DND-41 (cell line): ENCODE data around the gene RPL3.

ENCODE experiments used
- ATAC-seq: fragments of 200-7000 bp; cut with Tn5 transposase; 3 replicates; pipeline ENCODE4 v1.9.1; 2021; ENCODE audit warnings: low read depth; ENCODE audit not compliant: insufficient read depth
- DNase-seq: peaks from one replicate; pipeline ENCODE4 v3.0.0-alpha.2; 2020
- H2AFZ ChIP-seq: 2 replicates; pipeline ENCODE4 v1.6.0; 2012; ENCODE audit warnings: low read depth, low read length
- H3K27ac ChIP-seq: 2 replicates; pipeline ENCODE4 v1.5.1; 2012; ENCODE audit warnings: low read length, inconsistent platforms
- H3K27me3 ChIP-seq: fragments of 200-600 bp; sonication (generic); 2 replicates; pipeline ENCODE4 v1.6.0; 2012; ENCODE audit warnings: low read length, mild to moderate bottlenecking, inconsistent platforms; ENCODE audit not compliant: insufficient read depth, poor library complexity
- H3K36me3 ChIP-seq: 2 replicates; pipeline ENCODE4 v1.5.1; 2012; ENCODE audit warnings: low read length, inconsistent platforms; ENCODE audit not compliant: insufficient read depth
- H3K4me1 ChIP-seq: 2 replicates; pipeline ENCODE4 v1.5.1; 2012; ENCODE audit warnings: mild to moderate bottlenecking, low read length; ENCODE audit not compliant: insufficient read depth
- H3K4me2 ChIP-seq: 2 replicates; pipeline ENCODE4 v1.6.0; 2012; ENCODE audit warnings: mild to moderate bottlenecking, moderate library complexity, low read length, inconsistent platforms; ENCODE audit not compliant: insufficient read depth
- H3K4me3 ChIP-seq, 2 experiments: fragments of 200-600 bp in 1 of 2; shearing (Covaris generic) in 1 of 2; 2 replicates each; pipeline ENCODE4 v1.5.1; 2012 to 2016; ENCODE audit warnings: inconsistent platforms in 2 of 2, low read length in 2 of 2, mild to moderate bottlenecking in 2 of 2, low read depth in 1 of 2, moderate library complexity in 1 of 2
- H3K79me2 ChIP-seq: 2 replicates; pipeline ENCODE4 v1.6.0; 2012; ENCODE audit warnings: low read length, inconsistent platforms; ENCODE audit not compliant: insufficient read depth
- H3K9ac ChIP-seq: 2 replicates; pipeline ENCODE4 v1.6.0; 2012; ENCODE audit warnings: low read depth, mild to moderate bottlenecking, inconsistent platforms, low read length, moderate library complexity
- H3K9me3 ChIP-seq: 2 replicates; pipeline ENCODE4 v1.5.1; 2012; ENCODE audit warnings: low read length, moderate library complexity, mild to moderate bottlenecking, inconsistent platforms; ENCODE audit not compliant: insufficient read depth, severe bottlenecking
- H4K20me1 ChIP-seq: 2 replicates; pipeline ENCODE4 v1.6.0; 2012; ENCODE audit warnings: low read length; ENCODE audit not compliant: insufficient read depth
- CTCF ChIP-seq: IDR thresholded peaks from 2 replicates; pipeline ENCODE4 v1.5.1; 2012; ENCODE audit warnings: borderline replicate concordance, low read length, moderate library complexity, mild to moderate bottlenecking; ENCODE audit not compliant: poor library complexity, severe bottlenecking; ENCODE audit errors: extremely low read depth
- EZH2 ChIP-seq: IDR thresholded peaks from 3 replicates; pipeline ENCODE4 v1.6.1; 2012; ENCODE audit warnings: borderline replicate concordance, low read depth, mild to moderate bottlenecking, moderate library complexity, low read length, inconsistent platforms; ENCODE audit not compliant: severe bottlenecking

RPL3 gene

GRCh38 chr22:39352306-39352891, 33.0 kb upstream of the RPL3 start:
- no peak for ATAC-seq

GRCh38 chr22:39351689-39352214, 32.3 kb upstream of the RPL3 start:
- Histone ChIP-seq H3K27ac (no peak overlapping the region), H3K36me3 (no peaks in the 10 kb centered on the region), H3K4me2 (no peak overlapping the region), H3K27me3 (no peaks in the 10 kb centered on the region), H3K9ac (no peak overlapping the region), H3K9me3 (no peaks in the 10 kb centered on the region), H2AFZ (no peak overlapping the region), H3K4me1 (peaks cover 23% of the 10 kb centered on the region), H3K79me2 (peaks cover 2% of the 10 kb centered on the region), H4K20me1 (peaks cover 5% of the 10 kb centered on the region; the same call in 1 of the 2 replicates), H3K4me3 (no peak overlapping the region)
- ATAC-seq (no peak), DNase-seq (no peak)
- TF ChIP-seq EZH2 (no peak), CTCF (no peak)

More at GRCh38 chr22:39352306-39352891, 33.0 kb upstream of the RPL3 start:
- TF ChIP-seq CTCF (no peak), EZH2 (no peak)
- Histone ChIP-seq H3K4me1 (peaks cover 23% of the 10 kb centered on the region), H3K27ac (no peak overlapping the region), H3K4me3 (no peak overlapping the region), H3K4me2 (no peak overlapping the region), H4K20me1 (peaks cover 5% of the 10 kb centered on the region; the same call in 1 of the 2 replicates), H3K27me3 (no peaks in the 10 kb centered on the region), H3K36me3 (no peaks in the 10 kb centered on the region), H3K79me2 (peaks cover 2% of the 10 kb centered on the region), H3K9me3 (no peaks in the 10 kb centered on the region), H2AFZ (no peak overlapping the region), H3K9ac (no peak overlapping the region)
- no peak for DNase-seq

GRCh38 chr22:39350757-39351688, 31.6 kb upstream of the RPL3 start:
- peaks cover 23% of the 10 kb centered on the region for H3K4me1 ChIP-seq
- no peak for ATAC-seq
- H2AFZ ChIP-seq: no peak overlapping the region; the same call in 1 of the 2 replicates
- H3K27ac ChIP-seq: no peak overlapping the region
- no peaks in the 10 kb centered on the region for H3K27me3 ChIP-seq
- no peaks in the 10 kb centered on the region; the same call in 1 of the 2 replicates for H4K20me1 ChIP-seq
- peaks cover 2% of the 10 kb centered on the region for H3K79me2 ChIP-seq
- H3K36me3 ChIP-seq: no peaks in the 10 kb centered on the region
- peak overlapping the region; percentile 66 for H3K9ac ChIP-seq
- H3K4me2 ChIP-seq: peak overlapping the region; percentile 87
- H3K9me3 ChIP-seq: no peaks in the 10 kb centered on the region
- peak overlapping the region in 1 of 2 experiments; percentile 66; a peak in 2 of 4 replicates for H3K4me3 ChIP-seq
- DNase-seq: no peak
- TF ChIP-seq EZH2: no peak
- no peak for TF ChIP-seq CTCF
